Measurements from ENCODE around the gene TMUB2.

TMUB2 gene

GRCh38 chr17:44222112-44222869, 35.5 kb downstream of the TMUB2 start:
- TF ChIP-seq CTCF (IDR thresholded peaks at IDR 0.05; ENCODE audit: extremely low read depth, insufficient read depth, missing control alignments) = peak; percentile 30
- in situ Hi-C loops (cut with MboI; ENCODE audit: low pct_unique_long_range_greater_than_20kb, low sequenced_read_pairs, unreplicated experiment) = loop anchor here (25.0 kb wide), 1 partner anchor 290 kb away; the partner anchor contains the start of gene GPATCH8
- peak; percentile 84 for DNase-seq (ENCODE audit: low spot score)

GRCh38 chr17:44223541-44224071, 36.8 kb downstream of the TMUB2 start:
- in situ Hi-C loops (cut with MboI; ENCODE audit: low pct_unique_long_range_greater_than_20kb, low sequenced_read_pairs, unreplicated experiment) = loop anchor here (25.0 kb wide), 1 partner anchor 289 kb away; the partner anchor contains the start of gene GPATCH8
- DNase-seq (ENCODE audit: low spot score) = no peak

GRCh38 chr17:44229090-44229489, 42.3 kb downstream of the TMUB2 start:
- DNase-seq (ENCODE audit: low spot score) = no peak
- no peak for TF ChIP-seq CTCF (IDR thresholded peaks at IDR 0.05; ENCODE audit: extremely low read depth, insufficient read depth, missing control alignments)
- in situ Hi-C loops (cut with MboI; ENCODE audit: low pct_unique_long_range_greater_than_20kb, low sequenced_read_pairs, unreplicated experiment) = no loop called here

More at GRCh38 chr17:44223541-44224071, 36.8 kb downstream of the TMUB2 start:
- TF ChIP-seq CTCF (IDR thresholded peaks at IDR 0.05; ENCODE audit: extremely low read depth, insufficient read depth, missing control alignments) = no peak

GRCh38 chr17:44230140-44230539, 43.4 kb downstream of the TMUB2 start:
- no peak for DNase-seq (ENCODE audit: low spot score)
- TF ChIP-seq CTCF (IDR thresholded peaks at IDR 0.05; ENCODE audit: extremely low read depth, insufficient read depth, missing control alignments) = no peak
- in situ Hi-C loops (cut with MboI; ENCODE audit: low pct_unique_long_range_greater_than_20kb, low sequenced_read_pairs, unreplicated experiment) = no loop called here

GRCh38 chr17:44232061-44232460, 45.3 kb downstream of the TMUB2 start:
- in situ Hi-C loops (cut with MboI; ENCODE audit: low pct_unique_long_range_greater_than_20kb, low sequenced_read_pairs, unreplicated experiment) = no loop called here
- no peak for DNase-seq (ENCODE audit: low spot score)
- no peak for TF ChIP-seq CTCF (IDR thresholded peaks at IDR 0.05; ENCODE audit: extremely low read depth, insufficient read depth, missing control alignments)

GRCh38 chr17:44233582-44233981, 46.8 kb downstream of the TMUB2 start:
- no peak for TF ChIP-seq CTCF (IDR thresholded peaks at IDR 0.05; ENCODE audit: extremely low read depth, insufficient read depth, missing control alignments)
- in situ Hi-C loops (cut with MboI; ENCODE audit: low pct_unique_long_range_greater_than_20kb, low sequenced_read_pairs, unreplicated experiment) = no loop called here

More at GRCh38 chr17:44233582-44233981, 46.8 kb downstream of the TMUB2 start:
- DNase-seq (ENCODE audit: low spot score) = no peak
